Astrocyte (in vitro differentiated cells and primary cell): ENCODE results near the gene HEATR5A.

ENCODE experiments used
- EZH2 ChIP-seq: IDR thresholded peaks from 2 replicates; pipeline ENCODE4 v1.6.1; 2012; ENCODE audit warnings: mild to moderate bottlenecking, low read length, inconsistent platforms; ENCODE audit not compliant: insufficient read depth
- TF ChIP-seq, protein P1 (sequence below): IDR thresholded peaks from 2 replicates; pipeline ENCODE4 v1.5.1; 2011; ENCODE audit warnings: low read depth, mild to moderate bottlenecking, inconsistent platforms, low read length, moderate library complexity; ENCODE audit not compliant: insufficient read depth

DNA sequence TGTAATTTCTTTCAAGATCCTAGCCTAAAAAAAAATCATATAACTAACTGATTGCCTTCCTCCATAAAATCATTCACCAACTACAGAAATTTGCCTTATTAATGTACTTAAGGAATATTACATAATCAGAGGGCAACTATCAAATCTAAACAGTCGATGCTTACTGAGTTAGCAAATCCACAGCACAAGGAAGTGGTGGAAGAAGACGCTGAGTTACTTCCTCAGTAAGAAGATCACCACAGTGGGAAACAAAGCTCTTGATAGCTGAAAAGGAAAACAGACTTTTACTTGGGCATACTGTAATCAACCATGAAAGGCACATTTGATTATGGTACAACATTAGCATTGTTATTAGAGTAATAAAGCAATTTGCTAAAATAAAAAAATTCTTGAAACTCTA, 48.7 kb downstream of the HEATR5A start:
- TF ChIP-seq, protein P1, sequence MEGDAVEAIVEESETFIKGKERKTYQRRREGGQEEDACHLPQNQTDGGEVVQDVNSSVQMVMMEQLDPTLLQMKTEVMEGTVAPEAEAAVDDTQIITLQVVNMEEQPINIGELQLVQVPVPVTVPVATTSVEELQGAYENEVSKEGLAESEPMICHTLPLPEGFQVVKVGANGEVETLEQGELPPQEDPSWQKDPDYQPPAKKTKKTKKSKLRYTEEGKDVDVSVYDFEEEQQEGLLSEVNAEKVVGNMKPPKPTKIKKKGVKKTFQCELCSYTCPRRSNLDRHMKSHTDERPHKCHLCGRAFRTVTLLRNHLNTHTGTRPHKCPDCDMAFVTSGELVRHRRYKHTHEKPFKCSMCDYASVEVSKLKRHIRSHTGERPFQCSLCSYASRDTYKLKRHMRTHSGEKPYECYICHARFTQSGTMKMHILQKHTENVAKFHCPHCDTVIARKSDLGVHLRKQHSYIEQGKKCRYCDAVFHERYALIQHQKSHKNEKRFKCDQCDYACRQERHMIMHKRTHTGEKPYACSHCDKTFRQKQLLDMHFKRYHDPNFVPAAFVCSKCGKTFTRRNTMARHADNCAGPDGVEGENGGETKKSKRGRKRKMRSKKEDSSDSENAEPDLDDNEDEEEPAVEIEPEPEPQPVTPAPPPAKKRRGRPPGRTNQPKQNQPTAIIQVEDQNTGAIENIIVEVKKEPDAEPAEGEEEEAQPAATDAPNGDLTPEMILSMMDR = no peak
- no peak for TF ChIP-seq EZH2
